Mucosa of descending colon (tissue), 3 donors: ENCODE data around the gene BOLA3. TPM values are rescaled to one million over a fixed set of nuclear protein-coding genes. Genes with fewer than 3 reads are reported as not detected.

Experiments used
- ATAC-seq: fragments of 200-7000 bp; cut with Tn5 transposase; one replicate; pipeline ENCODE4 v1.9.1; 2020; ENCODE audit warnings: mild to moderate bottlenecking, moderate library complexity
- DNase-seq, 3 donors: peaks; one replicate each; pipeline ENCODE4 v3.0.0-alpha.2; 2020
- H3K36me3 ChIP-seq: fragments of 200-600 bp; one replicate; pipeline ENCODE4 v1.8.0; 2021; ENCODE audit warnings: low read depth, mild to moderate bottlenecking
- H3K4me1 ChIP-seq: fragments of 200-600 bp; one replicate; pipeline ENCODE4 v1.8.0; 2021; ENCODE audit warnings: low read depth, mild to moderate bottlenecking
- H3K4me3 ChIP-seq: fragments of 200-600 bp; one replicate; pipeline ENCODE4 v1.8.0; 2021; ENCODE audit warnings: mild to moderate bottlenecking
- H3K9me3 ChIP-seq: fragments of 200-600 bp; one replicate; pipeline ENCODE4 v1.8.0; 2021; ENCODE audit warnings: mild to moderate bottlenecking
- CTCF ChIP-seq: fragments of 200-600 bp; IDR thresholded peaks from one replicate; pipeline ENCODE4 v1.8.0; 2022; ENCODE audit warnings: antibody characterized with exemption, mild to moderate bottlenecking
- intact Hi-C, 2 donors: fragments of 100-400 bp; cut with DNase I in 1 of 2; cut with micrococcal nuclease in 1 of 2; formaldehyde crosslinking; loops; one replicate each; pipeline versions ENCODE4 v1.11.0 to v1.11.1; 2022; cut with DNase I, micrococcal nuclease
- total RNA-seq, 3 donors: library from RNA; stranded (reverse); fragmentation: NEBNext Ultra II Directional in 2 of 3; extraction: Animal tissue kit (Norgen Biotek cat#: 25700) in 2 of 3; gene quantifications; one replicate each; pipeline versions ENCODE4 v1.2.1 to v1.2.4, GENCODE V29; 2021 to 2023
- donor health status: DM: no; HTN: no; CAD: no; lungs with moderate emphysema.
- donor health status: DM: no; HTN: no; CAD: no.
- donor health status: DM: no; HTN: yes; CAD: no.

BOLA3 gene
- total RNA-seq, 3 donors from 2014 or later = 29.6 to 47.0 (median 38.0) TPM

- Histone ChIP-seq H3K36me3 (peaks cover 3% of the 10 kb centered on the region), H3K9me3 (no peaks in the 10 kb centered on the region), H3K4me3 (no peak overlapping the region), H3K4me1 (no peaks in the 10 kb centered on the region)
- TF ChIP-seq CTCF = no peak
- ATAC-seq (no peak), DNase-seq (no peak)
- intact Hi-C loops = no loop called here
Measured at GRCh38 chr2:74087696-74088095, 60.0 kb downstream of the BOLA3 start.

GRCh38 chr2:74086021-74086420 is 61.7 kb downstream of the BOLA3 start:
- intact Hi-C loops = no loop called here
- H3K9me3 ChIP-seq = no peaks in the 10 kb centered on the region
- ATAC-seq (no peak), DNase-seq (no peak)
- no peak for TF ChIP-seq CTCF
- H3K4me1 ChIP-seq = no peaks in the 10 kb centered on the region
- no peaks in the 10 kb centered on the region for H3K36me3 ChIP-seq
- H3K4me3 ChIP-seq = no peak overlapping the region

Other genes with a start within 250 kb of the BOLA3 start
- 10 to 100 TPM; 36.5 to 61.3 (median 57.8) TPM for gene DGUOK, start 221.0 kb downstream of the BOLA3 start, total RNA-seq
- 10 to 100 TPM; 16.6 to 28.7 (median 21.9) TPM for gene TET3, start 163.0 kb downstream of the BOLA3 start, total RNA-seq
- 100 to 1,000 TPM; 117 to 129 (median 124) TPM for gene MOB1A, start 31.0 kb upstream of the BOLA3 start, total RNA-seq
- 10 to 100 TPM; 18.6 to 42.2 (median 19.3) TPM for gene MTHFD2, start 50.7 kb upstream of the BOLA3 start, total RNA-seq
- 1 to 10 TPM; 2.1 to 3.1 (median 2.1) TPM for gene SLC4A5, start 195.5 kb upstream of the BOLA3 start, total RNA-seq
- 100 to 1,000 TPM; 114 to 159 (median 116) TPM for gene DCTN1, start 232.4 kb upstream of the BOLA3 start, total RNA-seq